Mammary epithelial cell (primary cell): ENCODE measurements around the gene C22orf15.

ENCODE experiments used
- EZH2 ChIP-seq: IDR thresholded peaks from 2 replicates; pipeline ENCODE4 v1.6.1; 2012; ENCODE audit warnings: low read length, inconsistent platforms, borderline replicate concordance
- TF ChIP-seq, protein P1 (sequence below), 2 donors: IDR thresholded peaks in 1 of 2; conservative IDR thresholded peaks in 1 of 2; 2 replicates each; pipeline ENCODE4 v1.5.1; 2011 to 2012; ENCODE audit warnings: inconsistent platforms in 2 of 2, low read length in 2 of 2, mild to moderate bottlenecking in 2 of 2, control low read depth in 1 of 2, low read depth in 1 of 2; ENCODE audit not compliant: insufficient read depth in 1 of 2; ENCODE audit errors: extremely low read depth in 1 of 2

DNA sequence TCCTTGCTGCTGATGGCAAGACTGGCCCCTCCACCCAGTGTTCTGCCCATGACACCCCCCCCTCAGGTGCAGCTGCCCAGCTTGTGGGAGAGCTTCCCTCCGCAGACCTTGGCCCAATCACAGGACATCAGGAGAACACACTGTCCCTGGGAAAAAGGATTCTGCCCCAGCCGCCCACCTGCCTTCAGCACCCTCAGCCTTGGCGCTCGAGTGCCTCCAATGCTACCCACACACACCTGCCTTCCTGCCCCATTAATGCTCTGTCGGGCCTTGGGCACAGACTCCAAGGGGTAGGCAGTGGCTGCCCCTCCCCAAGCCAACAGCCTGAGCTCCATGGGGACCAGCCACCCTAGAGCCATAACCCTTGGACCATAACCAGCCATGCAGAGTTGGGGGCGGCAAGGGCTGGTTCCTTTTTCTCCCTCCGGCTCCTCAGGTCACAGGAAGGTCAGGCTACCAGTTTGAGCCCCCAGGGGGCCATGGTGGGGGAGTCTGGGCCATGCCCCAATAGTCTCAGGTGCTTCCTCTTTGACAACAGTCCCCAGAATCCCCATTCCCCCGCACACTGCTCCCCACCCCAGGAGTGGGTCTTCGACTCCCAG, 10.6 kb upstream of the C22orf15 start:
- TF ChIP-seq, protein P1, sequence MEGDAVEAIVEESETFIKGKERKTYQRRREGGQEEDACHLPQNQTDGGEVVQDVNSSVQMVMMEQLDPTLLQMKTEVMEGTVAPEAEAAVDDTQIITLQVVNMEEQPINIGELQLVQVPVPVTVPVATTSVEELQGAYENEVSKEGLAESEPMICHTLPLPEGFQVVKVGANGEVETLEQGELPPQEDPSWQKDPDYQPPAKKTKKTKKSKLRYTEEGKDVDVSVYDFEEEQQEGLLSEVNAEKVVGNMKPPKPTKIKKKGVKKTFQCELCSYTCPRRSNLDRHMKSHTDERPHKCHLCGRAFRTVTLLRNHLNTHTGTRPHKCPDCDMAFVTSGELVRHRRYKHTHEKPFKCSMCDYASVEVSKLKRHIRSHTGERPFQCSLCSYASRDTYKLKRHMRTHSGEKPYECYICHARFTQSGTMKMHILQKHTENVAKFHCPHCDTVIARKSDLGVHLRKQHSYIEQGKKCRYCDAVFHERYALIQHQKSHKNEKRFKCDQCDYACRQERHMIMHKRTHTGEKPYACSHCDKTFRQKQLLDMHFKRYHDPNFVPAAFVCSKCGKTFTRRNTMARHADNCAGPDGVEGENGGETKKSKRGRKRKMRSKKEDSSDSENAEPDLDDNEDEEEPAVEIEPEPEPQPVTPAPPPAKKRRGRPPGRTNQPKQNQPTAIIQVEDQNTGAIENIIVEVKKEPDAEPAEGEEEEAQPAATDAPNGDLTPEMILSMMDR (conservative IDR thresholded peaks at IDR 0.05 in 1 of 2, IDR thresholded peaks at IDR 0.05 in 1 of 2; ENCODE audit: extremely low read depth in 1 of 2, insufficient read depth in 1 of 2, low read depth in 1 of 2, low read length in 2 of 2) = no peak
- TF ChIP-seq EZH2 = no peak
